NCI-H1417 treated with DMSO at 0.1 percent for 48 hours (cell line): ENCODE results near the gene RNF150.
"Not testable (repeated sequence)": the region's sequence is repeated elsewhere in the genome, so short reads cannot be mapped to it uniquely, and the experiment has no call there.

Source experiments
- DNase-seq: peaks from one replicate; lab custom pipeline; 2025; lab: John Stamatoyannopoulos, UW

Gene RNF150

DNA sequence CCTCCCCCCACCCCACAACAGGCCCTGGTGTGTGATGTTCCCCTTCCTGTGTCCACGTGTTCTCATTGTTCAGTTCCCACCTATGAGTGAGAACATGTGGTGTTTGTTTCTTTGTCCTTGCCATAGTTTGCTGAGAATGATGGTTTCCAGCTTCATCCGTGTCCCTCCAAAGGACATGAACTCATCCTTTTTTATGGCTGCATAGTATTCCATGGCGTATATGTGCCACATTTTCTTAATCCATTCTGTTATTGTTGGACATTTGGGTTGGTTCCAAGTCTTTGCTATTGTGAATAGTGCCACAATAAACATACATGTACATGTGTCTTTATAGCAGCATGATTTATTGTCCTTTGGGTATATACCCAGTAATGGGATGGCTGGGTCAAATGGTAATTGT, 312.7 kb downstream of the RNF150 start:
- DNase-seq = not testable (repeated sequence)

DNA sequence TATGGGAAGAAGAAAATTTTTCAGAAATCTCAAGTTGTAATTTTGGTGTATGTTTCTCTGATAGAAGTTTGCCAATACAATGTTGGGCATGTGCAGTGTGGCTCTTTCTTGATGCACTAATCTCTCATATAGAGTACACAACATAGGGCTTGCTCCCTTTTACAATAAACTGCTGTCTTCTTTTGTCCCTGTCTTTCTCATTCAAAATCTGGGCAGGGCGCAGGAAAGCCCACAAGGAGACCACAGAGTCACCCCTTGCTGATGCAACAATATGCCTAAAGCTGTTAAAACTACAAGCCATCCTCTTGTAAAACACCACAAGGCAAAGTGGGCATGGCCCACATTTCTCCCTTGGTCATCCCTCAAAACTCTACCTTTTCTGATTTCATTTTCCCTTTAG, 313.7 kb downstream of the RNF150 start:
- DNase-seq = no peak

DNA sequence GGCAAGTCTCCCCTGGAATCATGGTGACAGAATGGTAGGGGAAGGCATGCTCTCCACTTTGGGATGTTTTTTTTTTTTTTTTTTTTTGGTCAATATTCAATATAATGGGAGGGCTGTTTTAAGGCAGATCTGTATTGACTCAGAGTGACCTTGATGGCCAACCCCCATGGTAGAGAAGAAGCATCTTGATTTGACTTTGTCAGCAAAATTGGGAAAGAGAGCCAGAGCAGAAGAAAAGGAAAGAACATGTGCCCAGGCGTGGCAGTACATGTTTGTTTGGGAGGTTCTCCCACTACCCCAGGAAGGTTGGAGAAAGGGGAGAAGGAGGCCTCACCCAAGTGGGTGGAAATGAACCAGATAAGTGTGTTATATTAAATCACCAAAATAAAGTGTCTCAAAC, 314.8 kb downstream of the RNF150 start:
- DNase-seq = no peak

DNA sequence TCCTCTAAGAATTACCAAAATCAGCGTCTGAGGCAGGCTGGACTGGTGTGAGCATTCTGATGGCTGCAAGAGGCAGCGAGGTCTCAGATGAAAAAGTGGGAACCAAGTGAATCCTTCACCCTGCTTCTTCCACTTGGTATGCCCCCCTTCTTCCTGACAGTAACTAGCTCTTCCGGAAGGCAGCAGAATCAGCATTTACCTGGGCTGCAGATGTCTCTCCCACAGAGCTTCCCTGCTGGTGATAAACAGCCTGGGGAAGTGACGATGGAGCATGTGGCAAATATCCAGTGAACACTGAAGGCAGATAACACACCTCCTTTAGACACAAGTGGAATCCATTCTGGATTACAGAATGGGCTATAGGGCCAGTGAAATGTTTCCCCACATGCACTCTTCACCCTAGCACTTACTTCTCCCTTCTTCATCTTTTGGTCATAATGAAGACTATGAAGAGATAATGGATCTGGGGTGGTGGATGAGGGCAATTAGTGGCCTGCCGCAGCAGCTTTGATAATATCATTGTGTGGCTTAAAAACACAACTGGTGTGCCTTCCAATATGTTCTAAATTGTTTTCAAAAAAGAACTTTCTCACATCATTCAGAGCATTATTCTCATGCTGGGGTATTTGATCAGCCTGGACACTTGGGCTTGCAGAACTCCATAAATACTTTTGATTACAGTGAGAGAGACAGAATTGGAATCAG, 316.3 kb downstream of the RNF150 start:
- no peak for DNase-seq

DNA sequence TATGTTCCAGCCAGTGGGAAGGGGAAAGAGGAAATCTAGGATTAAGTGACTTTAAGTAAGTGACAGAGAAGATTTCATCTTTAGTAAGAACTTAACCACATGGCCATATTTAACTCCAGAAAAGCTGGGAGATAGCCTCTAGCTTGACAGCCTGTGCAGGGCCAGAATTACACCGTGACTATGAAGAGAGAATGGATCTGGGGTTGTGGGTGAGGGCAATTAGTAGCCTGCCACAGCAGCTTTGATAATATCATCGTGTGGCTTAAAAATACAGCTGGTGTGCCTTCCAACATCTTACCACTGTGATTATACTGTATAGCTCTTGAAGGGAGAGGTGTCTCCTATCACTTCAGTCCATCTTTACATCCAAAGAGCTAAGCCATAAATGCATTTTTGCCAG, 319.5 kb downstream of the RNF150 start:
- no peak for DNase-seq

DNA sequence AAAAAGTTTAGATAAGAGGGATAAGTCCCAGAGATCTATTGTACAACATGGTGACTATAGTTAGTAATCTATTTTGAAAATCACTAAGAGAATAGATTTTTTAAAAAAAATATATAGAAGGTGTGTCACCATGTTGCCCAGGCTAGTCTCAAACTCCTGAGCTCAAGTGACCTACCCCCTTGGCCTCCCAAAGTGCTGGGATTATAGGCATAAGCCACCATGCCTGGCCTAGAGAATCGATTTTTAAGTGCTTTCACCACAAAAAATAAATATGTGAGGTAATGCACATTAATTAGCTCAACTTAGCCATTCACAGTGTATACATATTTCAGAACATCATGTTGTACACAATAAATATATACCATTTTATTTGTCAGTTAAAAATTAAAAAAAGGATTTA, 320.4 kb downstream of the RNF150 start:
- DNase-seq = no peak

DNA sequence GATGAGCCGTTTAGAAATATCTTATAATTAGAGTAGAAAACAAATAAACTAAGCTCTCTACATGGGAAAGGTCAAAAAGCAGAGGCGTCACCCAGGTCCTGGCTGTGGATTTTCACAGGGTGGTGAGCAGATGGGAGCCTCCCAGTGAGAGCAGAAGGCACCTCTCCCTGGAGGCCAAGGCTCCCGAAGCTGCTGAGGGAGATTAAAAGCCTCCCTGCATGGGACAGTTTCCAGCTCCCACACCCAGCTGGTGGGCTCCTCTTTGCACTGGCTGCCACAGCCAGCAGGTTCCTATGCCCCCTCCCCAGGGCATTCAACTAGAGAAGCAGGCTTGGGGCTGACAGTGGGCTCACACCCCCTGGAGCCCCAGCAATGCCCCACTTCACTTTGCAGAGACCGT, 321.8 kb downstream of the RNF150 start:
- no peak for DNase-seq

DNA sequence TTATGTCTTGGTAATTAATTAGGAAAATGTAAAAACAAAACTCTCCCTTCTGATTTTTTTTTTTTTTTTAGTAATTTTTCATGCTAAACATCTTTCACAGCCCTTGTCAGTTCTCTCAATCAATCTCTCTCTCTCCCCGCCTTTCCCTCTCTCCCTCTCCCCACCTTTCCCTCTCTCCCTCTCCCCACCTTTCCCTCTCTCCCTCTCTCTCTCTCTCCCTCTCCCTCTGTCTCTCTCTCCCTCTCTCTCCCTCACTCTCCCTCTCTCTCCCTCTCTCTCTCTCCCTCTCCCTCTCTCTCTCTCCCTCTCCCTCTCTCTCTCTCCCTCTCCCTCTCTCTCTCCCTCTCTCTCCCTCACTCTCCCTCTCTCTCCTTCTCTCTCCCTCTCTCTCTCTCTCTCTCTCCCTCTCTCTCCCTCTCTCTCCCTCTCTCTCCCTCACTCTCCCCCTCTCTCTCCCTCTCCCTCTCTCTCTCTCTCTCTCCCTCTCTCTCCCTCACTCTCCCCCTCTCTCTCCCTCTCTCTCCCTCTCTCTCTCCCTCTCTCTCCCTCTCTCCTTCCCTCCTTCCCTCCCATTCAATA, 322.6 kb downstream of the RNF150 start:
- DNase-seq = not testable (repeated sequence)
